ENCODE results near the gene KYNU. TPM values are rescaled to one million over a fixed set of nuclear protein-coding genes. Genes with fewer than 3 reads are reported as not detected.

KYNU gene
- not detected for polyA plus RNA-seq (2012; ENCODE audit: insufficient read depth, insufficient read length, low read depth)

- DNase-seq = no peak
- no peaks in the 10 kb centered on the region for H3K9me3 ChIP-seq
- no peaks in the 10 kb centered on the region for H3K36me3 ChIP-seq
- H3K4me3 ChIP-seq (ENCODE audit: low read depth, low read length) = no peak within 1 kb of the TSS
- no peaks in the 10 kb centered on the region for H3K4me1 ChIP-seq
- H3K27me3 ChIP-seq = no peaks in the 10 kb centered on the region
- TF ChIP-seq CTCF (IDR thresholded peaks at IDR 0.05; ENCODE audit: low read depth, low read length) = no peak
Observed at GRCh38 chr2:142877216-142877838, at the start of gene KYNU. KYNU (plus strand) TSS chr2:142877664; CDS start chr2:142885368, 7,704 bp downstream.

- no peak for TF ChIP-seq CTCF (IDR thresholded peaks at IDR 0.05; ENCODE audit: low read depth, low read length)
- H3K27me3 ChIP-seq = no peaks in the 10 kb centered on the region
- H3K4me3 ChIP-seq (ENCODE audit: low read depth, low read length) = no peak overlapping the region
- H3K36me3 ChIP-seq = no peaks in the 10 kb centered on the region
- no peak for DNase-seq
- H3K4me1 ChIP-seq = no peaks in the 10 kb centered on the region
- no peaks in the 10 kb centered on the region for H3K9me3 ChIP-seq
Observed at GRCh38 chr2:142834021-142834420, 43.4 kb upstream of the KYNU start.

GRCh38 chr2:142840436-142840835 is 37.0 kb upstream of the KYNU start:
- Histone ChIP-seq H3K4me1 (no peaks in the 10 kb centered on the region), H3K27me3 (no peaks in the 10 kb centered on the region), H3K4me3 (ENCODE audit: low read depth, low read length) (no peak overlapping the region), H3K36me3 (no peaks in the 10 kb centered on the region), H3K9me3 (no peaks in the 10 kb centered on the region)
- DNase-seq = no peak
- no peak for TF ChIP-seq CTCF (IDR thresholded peaks at IDR 0.05; ENCODE audit: low read depth, low read length)

GRCh38 chr2:142841788-142842187 is 35.7 kb upstream of the KYNU start:
- Histone ChIP-seq H3K4me3 (ENCODE audit: low read depth, low read length) (no peak overlapping the region), H3K36me3 (no peaks in the 10 kb centered on the region), H3K4me1 (no peaks in the 10 kb centered on the region), H3K9me3 (no peaks in the 10 kb centered on the region), H3K27me3 (no peaks in the 10 kb centered on the region)
- no peak for DNase-seq
- no peak for TF ChIP-seq CTCF (IDR thresholded peaks at IDR 0.05; ENCODE audit: low read depth, low read length)

- Histone ChIP-seq H3K4me1 (no peaks in the 10 kb centered on the region), H3K9me3 (no peaks in the 10 kb centered on the region), H3K27me3 (no peaks in the 10 kb centered on the region), H3K36me3 (no peaks in the 10 kb centered on the region), H3K4me3 (ENCODE audit: low read depth, low read length) (no peak overlapping the region)
- no peak for DNase-seq
- TF ChIP-seq CTCF (IDR thresholded peaks at IDR 0.05; ENCODE audit: low read depth, low read length) = no peak
Observed at GRCh38 chr2:142842369-142842768, 35.1 kb upstream of the KYNU start.

- Histone ChIP-seq H3K9me3 (no peaks in the 10 kb centered on the region), H3K4me1 (no peaks in the 10 kb centered on the region), H3K4me3 (ENCODE audit: low read depth, low read length) (no peak overlapping the region), H3K27me3 (no peaks in the 10 kb centered on the region), H3K36me3 (no peaks in the 10 kb centered on the region)
- TF ChIP-seq CTCF (IDR thresholded peaks at IDR 0.05; ENCODE audit: low read depth, low read length) = no peak
- no peak for DNase-seq
Observed at GRCh38 chr2:142843731-142844130, 33.7 kb upstream of the KYNU start.

All from BE2C (cell line).